Endodermal cell (in vitro differentiated cells): ENCODE results near the gene MAP7D2. TPM values are rescaled to one million over a fixed set of nuclear protein-coding genes. Genes with fewer than 3 reads are reported as not detected.

Experiments
- DNase-seq: peaks from one replicate; pipeline ENCODE4 v3.0.0-alpha.2; 2017
- H3K27ac ChIP-seq: 2 replicates; pipeline ENCODE4 v1.5.1; 2013; ENCODE audit warnings: mild to moderate bottlenecking, low read depth, low read length, moderate library complexity
- H3K27me3 ChIP-seq: 2 replicates; pipeline ENCODE4 v1.6.1; 2013; ENCODE audit warnings: mild to moderate bottlenecking, low read length, moderate library complexity; ENCODE audit not compliant: insufficient read depth, control insufficient read depth, poor library complexity, severe bottlenecking
- H3K36me3 ChIP-seq: 2 replicates; pipeline ENCODE4 v1.7.0; 2013; ENCODE audit warnings: mild to moderate bottlenecking, low read length, moderate library complexity; ENCODE audit not compliant: control insufficient read depth, insufficient read depth
- H3K4me1 ChIP-seq: one replicate; pipeline ENCODE4 v1.7.0; 2013; ENCODE audit warnings: low read length; ENCODE audit not compliant: control insufficient read depth, insufficient read depth
- H3K4me3 ChIP-seq: 2 replicates; pipeline ENCODE4 v1.5.1; 2013; ENCODE audit warnings: mild to moderate bottlenecking, low read length, moderate library complexity
- H3K9ac ChIP-seq: 2 replicates; pipeline ENCODE4 v1.6.1; 2013; ENCODE audit warnings: mild to moderate bottlenecking, low read length, moderate library complexity; ENCODE audit not compliant: poor library complexity, severe bottlenecking; ENCODE audit errors: extremely low read depth
- H3K9me3 ChIP-seq: 2 replicates; pipeline ENCODE4 v1.6.1; 2013; ENCODE audit warnings: mild to moderate bottlenecking, low read length, moderate library complexity; ENCODE audit not compliant: control insufficient read depth
- H3K27ac Mint-ChIP-seq: 2 replicates; pipeline ENCODE4 v1.8.0; 2020; ENCODE audit warnings: mixed read lengths
- H3K27me3 Mint-ChIP-seq: 2 replicates; pipeline ENCODE4 v1.8.0; 2021; ENCODE audit warnings: mild to moderate bottlenecking, mixed read lengths; ENCODE audit not compliant: insufficient read depth
- H3K36me3 Mint-ChIP-seq: 2 replicates; pipeline ENCODE4 v1.8.0; 2020; ENCODE audit warnings: low read depth, mixed read lengths
- H3K4me1 Mint-ChIP-seq: 2 replicates; pipeline ENCODE4 v1.8.0; 2020; ENCODE audit warnings: mixed read lengths
- H3K4me3 Mint-ChIP-seq: 2 replicates; pipeline ENCODE4 v1.8.0; 2020; ENCODE audit warnings: mild to moderate bottlenecking, moderate library complexity, mixed read lengths
- H3K9me3 Mint-ChIP-seq: 2 replicates; pipeline ENCODE4 v1.8.0; 2020; ENCODE audit warnings: mild to moderate bottlenecking, mixed read lengths
- WGBS, 2 experiments: methylation state at CpG; one replicate each; pipeline versions ENCODE4 v1.1.5 to v1.1.7; 2013; ENCODE audit warnings: missing lambda C conversion rate in 2 of 2, mixed read lengths in 1 of 2; ENCODE audit not compliant: insufficient coverage in 1 of 2, insufficient read length in 1 of 2; 5-methylcytosine and 5-hydroxymethylcytosine counted together
- total RNA-seq, 2 donors: library from RNA; stranded (reverse); fragmentation: NEBNext Ultra II Directional in 1 of 2; extraction: Animal tissue kit (Norgen Biotek cat#: 25700) in 1 of 2; gene quantifications; 2 replicates in 1 of 2; 3 replicates in 1 of 2; pipeline ENCODE4 v1.2.1, GENCODE V29; 2021
- TF ChIP-seq, protein P1 (sequence below): fragments of 200-600 bp; sonication (generic); conservative IDR thresholded peaks from 2 replicates; pipeline ENCODE4 v1.5.0; 2021; ENCODE audit warnings: antibody characterized with exemption, mild to moderate bottlenecking

Gene MAP7D2
- total RNA-seq, 2 donors from 2014 or later, result 1.5 to 1.9 TPM

DNA sequence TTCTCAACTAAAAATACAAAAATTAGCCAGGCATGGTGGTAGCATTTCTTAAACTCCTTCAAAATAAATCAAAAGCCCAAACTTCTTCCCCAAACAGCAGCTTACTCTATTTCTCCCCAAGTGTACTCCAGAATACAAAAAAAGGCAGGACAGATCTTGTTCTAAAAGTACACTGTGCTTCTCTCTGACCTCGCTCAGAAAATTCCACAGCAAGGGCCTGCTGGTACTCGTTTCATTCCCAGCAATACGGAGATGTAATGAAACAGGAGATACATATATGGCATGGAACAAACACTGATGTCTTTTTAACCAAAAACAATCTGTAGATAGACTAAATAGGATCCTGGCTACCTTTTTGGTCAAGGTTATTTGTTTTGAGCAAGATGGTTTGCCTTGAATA, 25.2 kb downstream of the MAP7D2 start:
- Histone ChIP-seq H3K27me3 (no peaks in the 10 kb centered on the region), H3K4me3 (no peak overlapping the region), H3K4me1 (no peaks in the 10 kb centered on the region), H3K27ac (no peak overlapping the region), H3K9ac (no peak overlapping the region), H3K9me3 (no peaks in the 10 kb centered on the region), H3K36me3 (no peaks in the 10 kb centered on the region)
- TF ChIP-seq, protein P1, sequence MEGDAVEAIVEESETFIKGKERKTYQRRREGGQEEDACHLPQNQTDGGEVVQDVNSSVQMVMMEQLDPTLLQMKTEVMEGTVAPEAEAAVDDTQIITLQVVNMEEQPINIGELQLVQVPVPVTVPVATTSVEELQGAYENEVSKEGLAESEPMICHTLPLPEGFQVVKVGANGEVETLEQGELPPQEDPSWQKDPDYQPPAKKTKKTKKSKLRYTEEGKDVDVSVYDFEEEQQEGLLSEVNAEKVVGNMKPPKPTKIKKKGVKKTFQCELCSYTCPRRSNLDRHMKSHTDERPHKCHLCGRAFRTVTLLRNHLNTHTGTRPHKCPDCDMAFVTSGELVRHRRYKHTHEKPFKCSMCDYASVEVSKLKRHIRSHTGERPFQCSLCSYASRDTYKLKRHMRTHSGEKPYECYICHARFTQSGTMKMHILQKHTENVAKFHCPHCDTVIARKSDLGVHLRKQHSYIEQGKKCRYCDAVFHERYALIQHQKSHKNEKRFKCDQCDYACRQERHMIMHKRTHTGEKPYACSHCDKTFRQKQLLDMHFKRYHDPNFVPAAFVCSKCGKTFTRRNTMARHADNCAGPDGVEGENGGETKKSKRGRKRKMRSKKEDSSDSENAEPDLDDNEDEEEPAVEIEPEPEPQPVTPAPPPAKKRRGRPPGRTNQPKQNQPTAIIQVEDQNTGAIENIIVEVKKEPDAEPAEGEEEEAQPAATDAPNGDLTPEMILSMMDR, result no peak
- no peaks in the 10 kb centered on the region for H3K36me3 Mint-ChIP-seq
- 96 to 100% methylated on average over 2 to 3 of the region's 3 CpGs for WGBS, 2 experiments
- no peaks in the 10 kb centered on the region for H3K4me1 Mint-ChIP-seq
- peaks cover 64% of the 10 kb centered on the region for H3K9me3 Mint-ChIP-seq
- H3K4me3 Mint-ChIP-seq, result no peak overlapping the region
- no peak for DNase-seq
- H3K27ac Mint-ChIP-seq, result no peak overlapping the region
- no peaks in the 10 kb centered on the region for H3K27me3 Mint-ChIP-seq

GRCh38 chrX:20089845-20090244, 26.9 kb downstream of the MAP7D2 start:
- Histone ChIP-seq H3K4me3 (no peak overlapping the region), H3K9ac (no peak overlapping the region), H3K9me3 (no peaks in the 10 kb centered on the region), H3K27me3 (no peaks in the 10 kb centered on the region), H3K27ac (no peak overlapping the region), H3K36me3 (no peaks in the 10 kb centered on the region), H3K4me1 (no peaks in the 10 kb centered on the region)
- H3K27me3 Mint-ChIP-seq, result no peaks in the 10 kb centered on the region
- WGBS, 2 experiments, result 92 to 100% methylated on average over 2 to 5 of the region's 6 CpGs
- TF ChIP-seq, protein P1, result no peak
- no peak for DNase-seq
- H3K4me3 Mint-ChIP-seq, result no peak overlapping the region
- no peak overlapping the region for H3K27ac Mint-ChIP-seq
- H3K9me3 Mint-ChIP-seq, result peaks cover 63% of the 10 kb centered on the region
- no peaks in the 10 kb centered on the region for H3K4me1 Mint-ChIP-seq
- no peaks in the 10 kb centered on the region for H3K36me3 Mint-ChIP-seq

DNA sequence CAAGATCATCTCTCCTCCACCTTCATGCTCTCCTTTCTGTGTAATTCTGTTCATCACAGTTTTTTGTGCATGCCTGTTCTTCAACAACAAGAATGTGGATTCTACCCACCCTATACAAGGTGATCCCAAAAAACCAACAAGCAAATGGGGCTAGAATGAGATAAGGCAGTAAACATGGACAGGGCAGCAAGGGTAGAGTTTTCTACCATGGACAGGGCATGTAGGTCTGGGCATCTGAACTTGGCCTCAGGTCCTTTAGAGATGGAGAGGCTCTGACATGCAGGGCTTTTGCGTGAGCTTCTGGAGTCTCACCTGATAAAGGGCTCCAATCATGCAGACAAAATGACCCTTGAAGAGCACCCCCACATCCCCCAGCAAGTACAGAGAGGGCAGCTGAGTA, 36.4 kb downstream of the MAP7D2 start:
- Histone ChIP-seq H3K27me3 (no peaks in the 10 kb centered on the region), H3K36me3 (no peaks in the 10 kb centered on the region), H3K4me3 (no peak overlapping the region), H3K27ac (no peak overlapping the region), H3K9ac (no peak overlapping the region), H3K9me3 (no peaks in the 10 kb centered on the region), H3K4me1 (no peaks in the 10 kb centered on the region)
- no peak overlapping the region for H3K27ac Mint-ChIP-seq
- WGBS, 2 experiments, result 89% methylated on average over 1 of the region's 1 CpG; no CpG with 5 or more reads in 1 of the 2 experiments
- TF ChIP-seq, protein P1, result no peak
- H3K4me1 Mint-ChIP-seq, result no peaks in the 10 kb centered on the region
- H3K27me3 Mint-ChIP-seq, result no peaks in the 10 kb centered on the region
- H3K36me3 Mint-ChIP-seq, result no peaks in the 10 kb centered on the region
- peaks cover 41% of the 10 kb centered on the region for H3K9me3 Mint-ChIP-seq
- no peak for DNase-seq
- H3K4me3 Mint-ChIP-seq, result no peak overlapping the region
